ENCODE data around the gene NPEPPS.

GRCh38 chr17:47660064-47660492 lies 129.2 kb downstream of the NPEPPS start:
- no peak for TF ChIP-seq EP300 (IDR thresholded peaks at IDR 0.05)
- TF ChIP-seq CTCF (IDR thresholded peaks at IDR 0.05), result no peak
- TF ChIP-seq POLR2A (IDR thresholded peaks at IDR 0.05), result no peak
- TF ChIP-seq POLR2AphosphoS5 (IDR thresholded peaks at IDR 0.05), result no peak

Data from suprapubic skin (tissue), 4 donors.